ENCODE measurements around the gene SUMO1. TPM values are rescaled to one million over a fixed set of nuclear protein-coding genes. Genes with fewer than 3 reads are reported as not detected.
A peak's percentile ranks its signal among the peaks of the same experiment; 100 is the strongest.

The SUMO1 gene
- total and polyA plus RNA-seq, 9 of the 15 experiments (the other 6 are each of a cell fraction or from before 2014, with no cell fraction given) = 63.7 to 292 (median 92.0) TPM

- no peaks in the 10 kb centered on the region for H3K79me2 ChIP-seq (ENCODE audit: control insufficient read depth, insufficient read depth, low read length)
- ChIA-PET CTCF (ENCODE audit: low intra/inter-chr PET ratio) (no interaction called here), POLR2A (no interaction called here)
- no peaks in the 10 kb centered on the region for H4K20me1 ChIP-seq (replicated peaks; ENCODE audit: control insufficient read depth, insufficient read depth, low read length)
- WGBS (ENCODE audit: insufficient coverage, low coverage, missing lambda C conversion rate) = 1% methylated on average over 5 of the region's 5 CpGs
- H2AFZ ChIP-seq (ENCODE audit: low read depth, low read length) = no peak overlapping the region
- no peaks in the 10 kb centered on the region; a peak in 1 of 5 replicates for H3K4me1 ChIP-seq (replicated peaks in 1 of 2; ENCODE audit: control insufficient read depth in 2 of 2, insufficient read depth in 2 of 2, low read length in 2 of 2)
- H3K9me1 ChIP-seq (ENCODE audit: control insufficient read depth, insufficient read depth, low read length) = no peaks in the 10 kb centered on the region
- H3K27ac ChIP-seq (ENCODE audit: extremely low read depth, low read depth, low read length) = no peak overlapping the region
- no TSS peak for BruUV-seq (replicated peaks)
- DNase-seq (ENCODE audit: extremely low read depth in 1 of 4, low spot score in 3 of 4) (no peak), FAIRE-seq (no peak), ATAC-seq (0 out of 3 replicates have a peak, but pooled peaks have one; percentile 28)
- no peak overlapping the region for H3K4me2 ChIP-seq (ENCODE audit: insufficient read depth, low read length)
- H3K9me3 ChIP-seq (replicated peaks; ENCODE audit: control insufficient read depth, insufficient read depth, low read depth, low read length) = no peaks in the 10 kb centered on the region
- TF ChIP-seq ZMIZ1 (IDR thresholded peaks at IDR 0.05; ENCODE audit: low read depth in 2 of 2, low read length in 2 of 2) (no peak), CTCF (IDR thresholded peaks at IDR 0.05 in 2 of 3, conservative IDR thresholded peaks at IDR 0.05 in 1 of 3; ENCODE audit: insufficient read depth in 2 of 3, low read depth in 1 of 3, low read length in 3 of 3) (peak in 1 of 3 experiments; percentile 8; a peak in 1 of 6 replicates)
- in situ Hi-C loops (cut with MboI) = no loop called here
- no peak overlapping the region for H3K9ac ChIP-seq (ENCODE audit: insufficient read depth in 1 of 2, low read depth in 2 of 2, low read length in 2 of 2)
- H3K27me3 ChIP-seq (ENCODE audit: control insufficient read depth in 2 of 2, insufficient read depth in 2 of 2, low read length in 2 of 2) = peaks cover 3 to 13% of the 10 kb centered on the region in 2 experiments; a peak in 3 of 5 replicates
- H3K4me3 ChIP-seq = no peak overlapping the region
- intact Hi-C loops (cut with micrococcal nuclease) = no loop called here
- H3K36me3 ChIP-seq (ENCODE audit: control insufficient read depth, insufficient read depth, low read length) = no peaks in the 10 kb centered on the region
Measured at GRCh38 chr2:202165208-202165607, 73.2 kb downstream of the SUMO1 start.

Data from K562 (cell line).